HUES6 (cell line): ENCODE data around the gene POLL.

ENCODE experiments used
- H3K27ac ChIP-seq: 2 replicates; pipeline ENCODE4 v1.7.0; 2013; ENCODE audit warnings: low read depth, mild to moderate bottlenecking, low read length, inconsistent platforms
- H3K27me3 ChIP-seq: 2 replicates; pipeline ENCODE4 v1.6.1; 2013; ENCODE audit warnings: low read length; ENCODE audit not compliant: control insufficient read depth, insufficient read depth
- H3K36me3 ChIP-seq: 2 replicates; pipeline ENCODE4 v1.6.1; 2013; ENCODE audit warnings: low read length; ENCODE audit not compliant: control insufficient read depth, insufficient read depth
- H3K4me1 ChIP-seq: 2 replicates; pipeline ENCODE4 v1.6.1; 2013; ENCODE audit warnings: low read length; ENCODE audit not compliant: control insufficient read depth, insufficient read depth
- H3K4me3 ChIP-seq: 2 replicates; pipeline ENCODE4 v1.5.1; 2013; ENCODE audit warnings: low read depth, low read length
- H3K9ac ChIP-seq: one replicate; pipeline ENCODE4 v1.6.1; 2013; ENCODE audit warnings: mild to moderate bottlenecking, low read length
- H3K9me3 ChIP-seq: 2 replicates; pipeline ENCODE4 v1.6.1; 2013; ENCODE audit warnings: low read depth, low read length; ENCODE audit not compliant: control insufficient read depth, insufficient read depth

The POLL gene

DNA sequence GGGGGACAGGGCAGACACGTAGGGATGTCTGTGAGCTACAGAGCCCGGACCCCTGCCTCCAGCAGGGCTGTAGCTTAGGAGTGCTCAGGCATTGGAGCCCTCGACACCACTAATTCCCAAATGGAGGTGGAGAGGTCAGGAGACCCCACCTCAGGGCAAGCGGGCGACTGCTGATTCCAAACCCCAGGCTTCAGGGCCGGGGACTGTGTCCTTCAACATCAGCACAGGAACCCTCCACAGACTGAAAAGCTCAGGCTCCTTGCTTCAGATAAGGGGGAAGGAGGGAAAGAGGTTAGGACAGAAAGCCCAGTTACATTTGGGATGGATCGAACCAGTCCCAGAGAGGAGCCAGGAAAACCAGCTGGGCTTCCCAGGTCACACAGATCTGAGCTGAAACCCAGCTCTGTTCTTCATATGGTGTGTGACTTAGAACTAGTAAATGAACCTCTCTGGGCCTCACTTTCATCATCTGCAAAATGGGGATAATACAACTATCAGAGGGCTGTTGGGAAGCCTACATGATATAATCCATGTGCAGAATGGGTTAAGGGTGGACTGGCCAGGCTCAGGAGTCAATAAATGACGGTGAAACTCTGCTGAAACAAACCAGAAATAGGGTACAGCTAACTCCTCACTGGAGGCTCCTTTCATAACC is 16.7 kb downstream of the POLL start:
- peaks cover 7% of the 10 kb centered on the region for H3K4me1 ChIP-seq
- peak overlapping the region; percentile 79; the same call in 1 of the 2 replicates for H3K4me3 ChIP-seq
- H3K27me3 ChIP-seq, result peaks cover 64% of the 10 kb centered on the region

GRCh38 chr10:101570428-101571270 is 17.4 kb downstream of the POLL start:
- peaks cover 11% of the 10 kb centered on the region for H3K4me1 ChIP-seq
- no peaks in the 10 kb centered on the region for H3K9me3 ChIP-seq
- peak overlapping the region; percentile 79 for H3K4me3 ChIP-seq
- H3K36me3 ChIP-seq, result no peaks in the 10 kb centered on the region
- peaks cover 71% of the 10 kb centered on the region for H3K27me3 ChIP-seq
- no peak overlapping the region for H3K27ac ChIP-seq
- peak overlapping the region; percentile 49 for H3K9ac ChIP-seq

More for the DNA sequence above, 16.7 kb downstream of the POLL start:
- Histone ChIP-seq H3K9ac (no peak overlapping the region), H3K36me3 (no peaks in the 10 kb centered on the region), H3K27ac (no peak overlapping the region), H3K9me3 (no peaks in the 10 kb centered on the region)

- Histone ChIP-seq H3K27me3 (peaks cover 79% of the 10 kb centered on the region), H3K9ac (peak overlapping the region; percentile 27)
These were observed 18.2 kb downstream of the POLL start for GRCh38 chr10:101569622-101570427.

GRCh38 chr10:101569323-101569621 is 18.8 kb downstream of the POLL start:
- Histone ChIP-seq H3K36me3 (no peaks in the 10 kb centered on the region), H3K4me3 (peak overlapping the region; percentile 79), H3K9ac (no peak overlapping the region), H3K9me3 (no peaks in the 10 kb centered on the region), H3K27ac (no peak overlapping the region), H3K27me3 (peaks cover 79% of the 10 kb centered on the region), H3K4me1 (peaks cover 11% of the 10 kb centered on the region)

More at GRCh38 chr10:101569622-101570427, 18.2 kb downstream of the POLL start:
- no peak overlapping the region for H3K27ac ChIP-seq
- H3K36me3 ChIP-seq, result no peaks in the 10 kb centered on the region
- peak overlapping the region; percentile 79 for H3K4me3 ChIP-seq
- H3K4me1 ChIP-seq, result peaks cover 11% of the 10 kb centered on the region
- no peaks in the 10 kb centered on the region for H3K9me3 ChIP-seq

DNA sequence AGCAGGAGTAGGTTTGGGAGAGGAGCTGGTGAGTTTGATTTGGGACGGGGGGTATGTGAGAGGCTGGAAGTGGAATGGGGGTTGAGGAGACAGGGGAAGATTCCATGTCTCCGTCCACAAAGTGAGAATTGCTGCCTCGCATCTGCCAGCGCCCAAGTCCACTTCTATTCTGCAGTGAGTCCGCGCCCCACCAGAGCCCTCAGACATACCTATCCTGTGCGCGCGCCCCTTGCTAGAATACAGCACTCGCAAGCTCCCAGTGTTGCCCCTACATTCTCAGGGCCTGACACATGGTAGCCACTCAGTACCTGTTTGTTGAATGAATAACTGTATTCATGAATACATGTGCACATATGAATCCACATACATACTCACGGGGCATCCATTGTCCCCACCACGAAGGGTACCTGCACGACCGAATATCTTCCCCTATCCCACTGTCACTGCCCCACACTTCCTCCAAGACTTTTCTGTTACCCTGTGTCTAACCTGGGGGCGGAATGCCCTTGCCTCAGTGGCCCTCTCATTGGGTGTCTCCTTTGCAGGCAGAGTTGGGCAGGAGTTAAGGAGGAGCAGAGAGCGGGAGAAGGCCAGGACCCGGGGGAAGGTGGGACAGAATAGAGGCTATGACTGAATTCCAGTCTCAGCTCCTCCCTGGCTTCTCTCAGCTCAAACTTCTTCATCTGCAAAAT is 19.9 kb downstream of the POLL start:
- peaks cover 79% of the 10 kb centered on the region for H3K27me3 ChIP-seq
- peaks cover 11% of the 10 kb centered on the region for H3K4me1 ChIP-seq
- no peak overlapping the region for H3K9ac ChIP-seq
- H3K36me3 ChIP-seq, result no peaks in the 10 kb centered on the region
- no peaks in the 10 kb centered on the region for H3K9me3 ChIP-seq
- no peak overlapping the region for H3K27ac ChIP-seq
- H3K4me3 ChIP-seq, result no peak overlapping the region

GRCh38 chr10:101567165-101568006 is 20.7 kb downstream of the POLL start:
- no peaks in the 10 kb centered on the region for H3K9me3 ChIP-seq
- no peak overlapping the region for H3K4me3 ChIP-seq
- no peak overlapping the region for H3K27ac ChIP-seq
- H3K36me3 ChIP-seq, result no peaks in the 10 kb centered on the region
- H3K27me3 ChIP-seq, result peaks cover 72% of the 10 kb centered on the region
- H3K4me1 ChIP-seq, result peaks cover 11% of the 10 kb centered on the region
- H3K9ac ChIP-seq, result no peak overlapping the region

DNA sequence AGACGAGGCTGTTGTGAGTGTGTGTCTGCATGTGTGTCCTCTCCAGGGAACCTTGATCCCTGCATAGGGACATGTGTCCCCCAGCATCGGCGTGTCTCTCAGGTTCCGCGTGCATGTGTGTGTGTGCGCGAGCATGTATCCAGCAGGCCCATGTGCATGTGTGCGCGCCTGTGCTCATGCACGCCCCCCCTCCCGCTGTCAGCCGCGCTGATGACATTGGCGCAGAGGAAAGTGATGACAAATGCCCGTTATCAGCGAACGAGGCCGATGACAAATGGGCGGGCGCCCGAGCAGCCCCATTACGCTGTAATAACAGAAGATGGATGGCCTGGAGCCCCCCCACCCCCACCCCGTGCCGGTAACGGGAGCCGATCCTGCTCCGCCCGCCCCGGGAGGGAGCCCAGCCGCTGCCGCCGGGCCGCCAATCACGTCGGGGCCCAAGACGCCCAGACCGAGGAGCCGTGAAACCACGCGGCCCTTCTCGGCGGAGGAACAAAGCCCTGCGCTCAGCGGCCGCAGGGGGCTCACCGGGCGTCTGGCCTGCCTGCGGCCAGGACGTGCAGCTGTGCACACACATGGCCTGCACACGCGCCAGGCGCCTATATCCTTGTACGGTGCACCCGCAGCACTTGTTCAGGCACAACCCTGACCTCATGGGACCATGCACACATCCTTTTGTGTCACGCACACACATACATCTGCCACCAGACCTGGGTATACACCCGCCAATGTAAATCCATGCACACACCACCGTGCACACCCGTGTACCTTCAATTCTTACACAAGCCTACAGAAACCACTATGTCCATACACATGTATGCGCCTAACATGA is 21.5 kb downstream of the POLL start:
- Histone ChIP-seq H3K27ac (no peak overlapping the region), H3K9me3 (no peaks in the 10 kb centered on the region), H3K27me3 (peaks cover 66% of the 10 kb centered on the region), H3K9ac (no peak overlapping the region), H3K4me1 (peaks cover 11% of the 10 kb centered on the region), H3K36me3 (no peaks in the 10 kb centered on the region), H3K4me3 (peak overlapping the region; percentile 25)

GRCh38 chr10:101565936-101566332 is 22.1 kb downstream of the POLL start:
- peak overlapping the region; percentile 25; the same call in 1 of the 2 replicates for H3K4me3 ChIP-seq
- no peak overlapping the region for H3K9ac ChIP-seq
- H3K27me3 ChIP-seq, result peaks cover 59% of the 10 kb centered on the region

DNA sequence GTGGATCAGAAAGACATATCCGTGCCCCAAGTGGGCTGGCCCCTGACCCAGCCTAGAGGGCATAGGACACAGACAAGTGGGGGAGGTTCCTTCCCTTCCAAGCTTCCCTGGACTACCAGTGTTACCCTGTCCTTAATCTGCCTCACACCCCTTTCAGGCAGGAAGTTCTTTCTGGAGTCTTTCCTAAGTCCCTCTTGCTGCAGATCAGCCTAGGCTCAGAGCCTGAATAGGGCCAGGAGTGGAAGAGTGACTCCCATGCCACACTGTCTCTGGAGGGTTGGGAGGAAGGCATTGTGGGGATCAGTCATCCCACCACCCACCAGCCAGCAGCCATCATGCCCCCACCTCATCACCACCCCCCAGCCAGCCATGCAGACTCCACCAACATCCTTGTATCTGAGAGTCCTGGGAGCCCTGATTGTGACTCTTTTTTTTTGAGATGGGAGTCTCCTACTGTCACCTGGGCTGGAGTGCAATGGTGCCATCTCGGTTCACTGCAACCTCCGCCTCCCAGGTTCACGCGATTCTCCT is 22.6 kb downstream of the POLL start:
- H3K9ac ChIP-seq, result no peak overlapping the region
- H3K9me3 ChIP-seq, result no peaks in the 10 kb centered on the region
- no peak overlapping the region for H3K27ac ChIP-seq
- H3K4me3 ChIP-seq, result no peak overlapping the region
- H3K36me3 ChIP-seq, result no peaks in the 10 kb centered on the region
- peaks cover 3% of the 10 kb centered on the region for H3K4me1 ChIP-seq
- peaks cover 54% of the 10 kb centered on the region for H3K27me3 ChIP-seq

More at GRCh38 chr10:101565936-101566332, 22.1 kb downstream of the POLL start:
- H3K27ac ChIP-seq, result no peak overlapping the region
- no peaks in the 10 kb centered on the region for H3K9me3 ChIP-seq
- H3K36me3 ChIP-seq, result no peaks in the 10 kb centered on the region
- H3K4me1 ChIP-seq, result peaks cover 8% of the 10 kb centered on the region
